Uterus (tissue), 4 donors: ENCODE data around the gene CAMK2D. TPM values are rescaled to one million over a fixed set of nuclear protein-coding genes. Genes with fewer than 3 reads are reported as not detected.

ENCODE experiments used
- DNase-seq, 2 donors: peaks; one replicate each; pipeline ENCODE4 v3.0.0-alpha.2; 2019 to 2020
- H3K27ac ChIP-seq, 2 donors: fragments of 200-600 bp; sonication (generic); 1 replicate in 1 of 2; 2 replicates in 1 of 2; pipeline ENCODE4 v1.5.1; 2016 to 2018
- H3K27me3 ChIP-seq, 2 donors: fragments of 200-600 bp; sonication (generic); one replicate each; pipeline ENCODE4 v1.5.1; 2018 to 2019; ENCODE audit warnings: control low read depth in 1 of 2
- H3K36me3 ChIP-seq, 2 donors: fragments of 200-600 bp; sonication (generic); one replicate each; pipeline ENCODE4 v1.5.1; 2019; ENCODE audit warnings: control low read depth in 1 of 2
- H3K4me1 ChIP-seq, 2 donors: fragments of 200-600 bp; sonication (generic); one replicate each; pipeline ENCODE4 v1.5.1; 2018 to 2019; ENCODE audit warnings: control low read depth in 1 of 2
- H3K4me3 ChIP-seq, 2 donors: fragments of 200-600 bp; sonication (generic); 1 replicate in 1 of 2; 2 replicates in 1 of 2; pipeline ENCODE4 v1.5.1; 2018 to 2019; ENCODE audit warnings: mild to moderate bottlenecking in 1 of 2
- H3K9me3 ChIP-seq, 2 donors: fragments of 200-600 bp; sonication (generic); one replicate each; pipeline ENCODE4 v1.5.1; 2019; ENCODE audit warnings: control low read depth in 1 of 2
- CTCF ChIP-seq, 4 experiments: fragments of 200-600 bp in 2 of 4; fragments of 450-650 bp in 2 of 4; sonication (generic) in 2 of 4; IDR thresholded peaks; one replicate each; pipeline ENCODE4 v1.5.1; 2016 to 2019; ENCODE audit warnings: antibody characterized with exemption in 4 of 4, mild to moderate bottlenecking in 2 of 4, moderate library complexity in 1 of 4
- POLR2A ChIP-seq, 2 donors: fragments of 450-650 bp; IDR thresholded peaks; one replicate each; pipeline ENCODE4 v1.6.1; 2016; ENCODE audit warnings: antibody characterized with exemption in 2 of 2, mild to moderate bottlenecking in 1 of 2, moderate library complexity in 1 of 2
- intact Hi-C: fragments of 100-400 bp; cut with DNase I; formaldehyde crosslinking; loops from one replicate; pipeline ENCODE4 v1.15.1; 2023; ENCODE audit warnings: low total_unique reads
- total RNA-seq, 4 donors: library from RNA; depleted of rRNA in 3 of 4; stranded (reverse); fragments of >200 nt in 3 of 4; gene quantifications; one replicate each; pipeline versions ENCODE4 v1.1.0 to v1.2.4, GENCODE V29; 2014 to 2023
- donor health status: DM: yes; HTN: yes; CAD: no.

Gene CAMK2D
- total RNA-seq, 4 donors from 2014 or later, result 41.5 to 95.3 (median 54.3) TPM

- no peaks in the 10 kb centered on the region for H3K9me3 ChIP-seq
- H3K27me3 ChIP-seq, result no peaks in the 10 kb centered on the region
- no peak overlapping the region for H3K27ac ChIP-seq
- DNase-seq, result no peak
- H3K4me1 ChIP-seq, result no peaks in the 10 kb centered on the region
- H3K4me3 ChIP-seq, result no peak overlapping the region
- no peak for TF ChIP-seq CTCF (IDR thresholded peaks at IDR 0.05)
- TF ChIP-seq POLR2A (IDR thresholded peaks at IDR 0.05), result no peak
- H3K36me3 ChIP-seq, result no peaks in the 10 kb centered on the region
- intact Hi-C loops, result no loop called here
Measured at GRCh38 chr4:113561092-113561491, 200.4 kb downstream of the CAMK2D start.

- H3K27ac ChIP-seq, result no peak overlapping the region
Measured at GRCh38 chr4:113560579-113560978, 201.0 kb downstream of the CAMK2D start.

GRCh38 chr4:113559947-113560346, 201.6 kb downstream of the CAMK2D start:
- Histone ChIP-seq H3K27ac (no peak overlapping the region), H3K36me3 (no peaks in the 10 kb centered on the region), H3K4me3 (no peak overlapping the region), H3K27me3 (no peaks in the 10 kb centered on the region), H3K4me1 (no peaks in the 10 kb centered on the region), H3K9me3 (no peaks in the 10 kb centered on the region)
- TF ChIP-seq CTCF (IDR thresholded peaks at IDR 0.05), result no peak
- TF ChIP-seq POLR2A (IDR thresholded peaks at IDR 0.05), result no peak
- intact Hi-C loops, result no loop called here
- DNase-seq, result no peak

More at GRCh38 chr4:113560579-113560978, 201.0 kb downstream of the CAMK2D start:
- Histone ChIP-seq H3K27me3 (no peaks in the 10 kb centered on the region), H3K9me3 (no peaks in the 10 kb centered on the region), H3K36me3 (no peaks in the 10 kb centered on the region), H3K4me1 (no peaks in the 10 kb centered on the region), H3K4me3 (no peak overlapping the region)
- DNase-seq, result no peak
- intact Hi-C loops, result no loop called here
- TF ChIP-seq POLR2A (IDR thresholded peaks at IDR 0.05) (no peak), CTCF (IDR thresholded peaks at IDR 0.05) (no peak)

GRCh38 chr4:113556382-113557134, 205.0 kb downstream of the CAMK2D start:
- Histone ChIP-seq H3K27ac (no peak overlapping the region), H3K36me3 (no peaks in the 10 kb centered on the region), H3K9me3 (no peaks in the 10 kb centered on the region), H3K4me3 (no peak overlapping the region), H3K4me1 (no peaks in the 10 kb centered on the region), H3K27me3 (no peaks in the 10 kb centered on the region)
- no peak for DNase-seq
- intact Hi-C loops, result no loop called here
- TF ChIP-seq CTCF (IDR thresholded peaks at IDR 0.05) (no peak), POLR2A (IDR thresholded peaks at IDR 0.05) (no peak)

GRCh38 chr4:113555868-113556267, 205.7 kb downstream of the CAMK2D start:
- Histone ChIP-seq H3K4me3 (no peak overlapping the region), H3K36me3 (no peaks in the 10 kb centered on the region), H3K9me3 (no peaks in the 10 kb centered on the region), H3K4me1 (no peaks in the 10 kb centered on the region), H3K27ac (no peak overlapping the region), H3K27me3 (no peaks in the 10 kb centered on the region)
- DNase-seq, result no peak
- intact Hi-C loops, result no loop called here
- no peak for TF ChIP-seq CTCF (IDR thresholded peaks at IDR 0.05)
- no peak for TF ChIP-seq POLR2A (IDR thresholded peaks at IDR 0.05)
